ENCODE measurements around the gene WSB1.
"Not testable (repeated sequence)": the region's sequence is repeated elsewhere in the genome, so short reads cannot be mapped to it uniquely, and the experiment has no call there.

WSB1 gene, protein sequence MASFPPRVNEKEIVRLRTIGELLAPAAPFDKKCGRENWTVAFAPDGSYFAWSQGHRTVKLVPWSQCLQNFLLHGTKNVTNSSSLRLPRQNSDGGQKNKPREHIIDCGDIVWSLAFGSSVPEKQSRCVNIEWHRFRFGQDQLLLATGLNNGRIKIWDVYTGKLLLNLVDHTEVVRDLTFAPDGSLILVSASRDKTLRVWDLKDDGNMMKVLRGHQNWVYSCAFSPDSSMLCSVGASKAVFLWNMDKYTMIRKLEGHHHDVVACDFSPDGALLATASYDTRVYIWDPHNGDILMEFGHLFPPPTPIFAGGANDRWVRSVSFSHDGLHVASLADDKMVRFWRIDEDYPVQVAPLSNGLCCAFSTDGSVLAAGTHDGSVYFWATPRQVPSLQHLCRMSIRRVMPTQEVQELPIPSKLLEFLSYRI

DNA sequence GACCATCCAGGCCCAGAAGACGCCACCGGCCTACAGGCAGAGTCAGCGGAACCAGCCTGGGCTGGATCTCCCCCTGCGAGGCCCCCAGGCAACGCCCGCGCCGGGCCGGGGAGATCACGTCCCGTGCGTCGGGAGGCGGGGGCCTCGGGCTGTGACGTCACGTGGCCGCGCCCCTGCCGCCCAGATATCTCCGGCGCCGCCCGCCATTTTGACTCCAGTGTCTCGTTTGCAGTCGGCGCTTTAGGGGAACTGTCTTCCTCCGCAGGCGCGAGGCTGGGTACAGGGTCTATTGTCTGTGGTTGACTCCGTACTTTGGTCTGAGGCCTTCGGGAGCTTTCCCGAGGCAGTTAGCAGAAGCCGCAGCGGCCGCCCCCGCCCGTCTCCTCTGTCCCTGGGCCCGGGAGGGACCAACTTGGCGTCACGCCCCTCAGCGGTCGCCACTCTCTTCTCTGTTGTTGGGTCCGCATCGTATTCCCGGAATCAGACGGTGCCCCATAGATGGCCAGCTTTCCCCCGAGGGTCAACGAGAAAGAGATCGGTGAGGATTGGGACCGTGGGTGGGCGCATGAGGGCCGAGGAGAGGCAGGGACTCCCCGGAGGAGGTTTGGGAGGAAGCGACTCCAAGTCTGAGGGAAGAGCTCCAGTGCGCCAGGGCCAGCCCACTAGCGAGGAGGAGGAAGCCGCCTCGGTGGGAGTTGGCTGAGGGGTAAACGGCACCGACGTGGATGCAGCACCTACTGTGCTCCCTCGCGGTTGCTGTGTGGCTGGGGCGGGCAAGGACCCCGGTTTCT is at the start of gene WSB1:
Gene WSB1 (plus strand): TSS at position 217 of the 791 bp plus-strand sequence. CDS start 282 bp downstream, at position 499.
- peak; percentile 97 for DNase-seq (ENCODE audit: low read depth, low spot score)

DNA sequence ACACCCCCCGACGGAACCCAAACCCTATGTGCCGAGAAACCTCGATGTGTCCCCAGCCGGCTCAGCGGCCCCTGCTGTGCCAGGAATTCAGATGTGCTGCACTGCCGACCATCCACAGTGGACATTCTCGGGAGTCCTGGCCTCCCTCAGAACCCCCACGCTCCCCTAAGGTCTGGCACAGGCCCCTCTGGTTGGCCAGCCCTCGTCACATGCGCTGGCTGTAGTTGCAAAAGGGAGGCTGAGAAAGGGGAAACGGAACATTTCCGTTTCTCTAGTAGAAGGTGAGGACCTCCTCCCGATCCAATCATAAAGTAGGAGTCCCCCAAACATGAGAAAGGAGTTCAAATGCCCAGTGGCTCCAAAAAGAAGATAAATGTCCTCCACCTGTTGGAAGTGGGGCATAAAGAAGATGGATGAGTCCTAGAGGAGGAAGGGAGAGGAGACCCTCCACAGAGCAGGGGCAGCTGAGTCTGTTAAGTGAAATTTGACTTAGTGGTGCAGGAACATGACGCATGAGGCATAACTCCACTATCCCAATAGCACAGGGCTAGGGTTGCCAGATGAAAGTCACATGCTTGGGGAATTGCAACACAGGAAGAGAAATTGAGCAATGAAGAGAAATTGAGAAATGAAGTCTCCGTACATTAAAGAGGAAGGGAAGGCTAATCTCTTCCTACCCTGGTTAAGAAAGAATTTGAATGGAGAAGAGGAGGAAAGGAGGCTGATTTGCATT is 49.3 kb upstream of the WSB1 start:
- DNase-seq (ENCODE audit: low read depth, low spot score): peak; percentile 45

DNA sequence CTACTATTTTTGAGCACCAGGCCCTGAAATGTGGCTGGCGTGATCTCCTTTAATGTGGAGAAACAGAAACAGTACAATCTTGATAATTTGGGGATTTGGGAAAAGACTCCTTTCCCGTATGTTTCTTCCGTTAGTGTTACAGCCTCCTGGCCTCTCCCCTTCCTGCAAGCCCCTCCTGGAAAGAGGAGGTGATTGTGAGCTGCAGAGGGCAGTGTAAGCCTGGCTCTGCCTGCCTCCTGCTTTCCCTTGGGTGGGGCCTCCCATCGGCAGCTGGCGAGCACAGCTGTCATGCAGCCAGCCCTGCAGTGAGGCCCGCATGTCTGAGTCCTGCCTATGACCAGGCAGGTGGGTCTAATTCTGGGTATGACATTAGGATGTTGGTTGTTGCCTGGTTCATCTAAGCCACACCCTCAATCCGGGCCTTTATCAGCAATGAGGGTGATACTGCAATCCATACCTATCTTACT is 48.7 kb upstream of the WSB1 start:
- peak; percentile 76 for DNase-seq (ENCODE audit: low read depth, low spot score)

DNA sequence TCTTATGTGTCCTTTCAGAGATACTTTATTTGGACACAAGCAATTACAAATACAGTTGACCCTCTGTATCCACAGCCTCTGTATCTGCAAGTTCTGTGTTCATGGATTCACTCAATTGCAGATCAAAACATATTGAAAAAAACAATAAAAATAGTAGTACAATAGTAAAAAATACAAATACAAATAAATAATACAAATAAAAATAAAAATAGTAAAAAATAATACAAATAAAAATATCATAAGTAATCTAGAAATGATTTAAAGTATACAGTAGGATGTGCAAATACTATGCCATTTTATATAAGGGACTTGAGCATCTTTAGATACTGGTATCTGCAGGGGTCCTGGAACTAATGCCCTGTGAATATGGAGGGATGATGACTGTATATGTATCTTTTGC is 47.4 kb upstream of the WSB1 start:
- no peak for DNase-seq (ENCODE audit: low read depth, low spot score)

DNA sequence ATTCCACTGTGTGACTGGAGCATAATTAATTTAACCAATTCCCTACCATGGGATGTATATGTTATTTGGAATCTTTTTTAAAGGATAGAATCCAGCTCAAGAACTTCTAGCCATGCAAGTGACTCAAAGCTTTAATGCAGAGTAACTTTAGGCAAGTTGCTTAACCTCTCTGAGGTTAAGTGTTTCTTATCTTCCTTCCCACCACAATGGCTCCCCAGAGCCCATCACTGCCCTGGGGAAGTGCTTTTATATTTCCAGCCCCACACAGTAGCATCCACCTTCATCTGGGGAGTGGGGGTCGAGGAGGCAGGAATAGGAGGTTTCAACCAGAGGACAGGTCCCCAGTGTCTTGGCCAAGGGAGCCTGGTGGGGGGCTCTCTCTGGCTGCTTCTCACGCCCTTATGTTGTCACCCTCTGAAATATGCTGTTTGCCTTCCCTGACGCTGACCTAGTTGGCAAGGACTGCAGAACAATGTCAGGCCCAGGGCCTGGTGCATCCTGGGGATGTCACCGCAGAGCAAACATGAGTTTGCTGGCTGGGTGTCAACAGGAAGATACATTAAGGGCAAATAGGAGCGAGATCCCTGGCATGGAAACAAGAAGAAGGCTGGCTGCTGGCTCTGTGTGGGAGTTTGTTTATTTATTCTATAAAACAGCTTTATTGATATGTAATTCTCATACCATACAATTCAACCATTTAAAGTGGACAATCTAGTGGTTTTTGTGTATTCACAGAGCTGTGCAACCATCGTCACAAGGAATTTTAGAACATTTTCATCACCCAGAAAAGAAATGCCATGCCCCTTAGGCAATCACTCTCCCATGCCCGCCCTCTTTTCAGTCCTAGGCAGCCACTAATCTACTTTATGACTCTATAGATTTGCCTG is 46.6 kb upstream of the WSB1 start:
- peak; percentile 19 for DNase-seq (ENCODE audit: low read depth, low spot score)

DNA sequence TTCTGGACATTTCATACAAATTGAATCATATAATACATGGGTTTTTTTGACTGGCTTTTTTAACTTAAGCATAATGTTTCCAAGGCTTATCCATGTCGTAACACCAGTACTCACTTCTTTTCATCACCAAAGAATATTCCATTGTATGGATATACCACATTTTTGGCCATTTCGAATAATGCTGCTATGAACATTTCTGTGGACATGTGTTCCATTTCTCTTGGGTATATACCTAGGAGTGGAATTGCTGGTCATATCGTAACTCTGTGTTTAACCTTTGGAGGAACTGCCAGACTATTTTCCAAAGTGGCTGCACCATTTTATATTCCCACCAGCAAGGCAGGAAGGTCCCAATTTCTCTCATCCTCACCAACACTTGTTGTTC is 46.0 kb upstream of the WSB1 start:
- no peak for DNase-seq (ENCODE audit: low read depth, low spot score)

DNA sequence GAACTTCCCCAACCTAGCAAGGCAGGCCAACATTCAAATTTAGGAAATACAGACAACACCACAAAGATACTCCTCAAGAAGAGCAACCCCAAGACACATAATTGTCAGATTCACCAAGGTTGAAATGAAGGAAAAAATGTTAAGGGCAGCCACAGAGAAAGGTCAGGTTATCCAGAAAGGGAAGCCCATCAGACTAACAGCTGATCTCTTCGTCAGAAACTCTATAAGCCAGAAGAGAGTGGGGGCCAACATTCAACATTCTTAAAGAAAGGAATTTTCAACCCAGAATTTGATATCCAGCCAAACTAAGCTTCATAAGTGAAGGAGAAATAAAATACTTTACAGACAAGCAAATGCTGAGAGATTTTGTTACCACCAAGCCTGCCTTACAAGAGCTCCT is 43.1 kb upstream of the WSB1 start:
- not testable (repeated sequence) for DNase-seq (ENCODE audit: low read depth, low spot score)

DNA sequence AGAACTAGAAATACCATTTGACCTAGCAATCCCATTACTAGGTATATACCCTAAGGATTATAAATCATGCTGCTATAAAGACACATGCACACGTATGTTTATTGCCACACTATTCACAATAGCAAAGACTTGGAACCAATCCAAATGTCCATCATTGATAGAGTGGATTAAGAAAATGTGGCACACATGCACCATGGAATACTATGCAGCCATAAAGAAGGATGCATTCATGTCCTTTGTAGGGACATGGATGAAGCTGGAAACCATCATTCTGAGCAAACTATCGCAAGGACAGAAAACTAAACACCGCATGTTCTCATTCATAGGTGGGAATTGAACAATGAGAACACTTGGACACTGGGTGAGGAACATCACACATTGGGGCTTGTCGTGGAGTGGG is 39.1 kb upstream of the WSB1 start:
- not testable (repeated sequence) for DNase-seq (ENCODE audit: low read depth, low spot score)

DNA sequence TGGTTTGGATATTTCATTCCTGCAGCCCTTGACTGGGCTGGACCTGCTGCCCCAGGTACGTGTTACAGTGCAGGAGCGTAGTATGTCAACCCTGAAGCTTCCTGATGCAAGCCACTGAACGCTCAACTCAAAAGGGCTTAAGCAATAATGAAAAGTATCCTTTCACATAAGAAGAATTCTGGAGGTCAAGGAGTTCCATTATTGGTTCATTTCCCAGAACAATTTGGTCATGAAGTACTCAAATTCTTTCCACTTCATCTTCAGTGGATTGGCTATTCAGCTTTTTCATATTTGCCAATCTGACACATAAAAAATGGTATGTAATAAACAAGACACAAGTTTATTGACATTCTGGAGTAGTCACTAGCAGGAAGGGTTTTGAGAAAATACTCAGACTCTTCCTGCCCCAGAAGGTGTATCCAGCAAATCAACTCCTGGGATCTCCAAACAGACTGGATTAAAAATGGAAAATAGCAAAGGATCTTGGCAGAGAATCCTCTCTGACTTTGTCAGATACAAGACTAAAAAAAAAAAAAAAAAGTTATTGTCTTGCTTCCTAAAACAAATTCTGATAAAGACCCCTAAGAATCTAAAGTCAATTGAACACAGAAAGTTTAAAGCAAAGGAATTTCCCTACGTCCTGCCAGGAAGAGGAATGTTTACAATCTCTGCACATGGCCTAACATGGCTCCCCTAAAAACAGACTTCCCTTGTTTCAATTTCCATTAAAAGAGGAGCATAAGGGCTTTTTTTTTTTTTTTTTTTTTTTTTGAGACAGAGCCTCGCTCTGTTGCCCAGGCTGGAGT is 37.5 kb upstream of the WSB1 start:
- DNase-seq (ENCODE audit: low read depth, low spot score): peak; percentile 30

DNA sequence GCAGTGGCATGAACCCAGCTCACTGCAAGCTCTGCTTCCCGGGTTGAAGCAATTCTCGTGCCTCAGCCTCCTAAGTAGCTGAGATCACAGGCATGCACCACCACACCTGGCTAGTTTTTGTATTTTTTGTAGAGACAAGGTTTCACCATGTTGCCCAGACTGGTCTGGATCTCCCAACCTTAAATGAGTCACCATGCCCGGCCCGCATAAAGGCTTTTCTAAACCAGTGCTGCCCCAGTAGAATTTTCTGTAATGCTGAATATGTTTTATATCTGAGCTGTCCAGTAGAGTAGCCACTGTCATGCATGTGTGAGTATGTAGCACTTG is 36.9 kb upstream of the WSB1 start:
- DNase-seq (ENCODE audit: low read depth, low spot score): no peak

DNA sequence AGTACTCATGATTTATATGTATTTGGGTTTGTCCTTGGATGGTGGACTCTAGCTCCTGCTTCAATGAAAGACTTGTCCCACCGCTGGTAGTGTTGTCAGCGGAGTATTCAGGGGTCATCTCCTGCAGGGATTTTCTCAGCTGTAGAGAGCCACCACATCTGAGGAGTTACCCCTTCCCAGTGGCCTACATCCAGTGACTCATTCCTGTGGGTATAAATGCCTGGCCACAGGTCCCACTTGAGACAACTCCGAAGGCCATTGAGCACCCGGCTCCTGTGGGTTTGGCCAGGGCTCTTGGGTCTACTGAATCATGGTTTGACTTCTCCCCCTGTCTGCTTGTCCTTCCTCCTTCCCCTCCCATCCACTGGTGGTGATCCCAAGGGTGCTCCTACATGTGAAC is 34.6 kb upstream of the WSB1 start:
- peak; percentile 60 for DNase-seq (ENCODE audit: low read depth, low spot score)

DNA sequence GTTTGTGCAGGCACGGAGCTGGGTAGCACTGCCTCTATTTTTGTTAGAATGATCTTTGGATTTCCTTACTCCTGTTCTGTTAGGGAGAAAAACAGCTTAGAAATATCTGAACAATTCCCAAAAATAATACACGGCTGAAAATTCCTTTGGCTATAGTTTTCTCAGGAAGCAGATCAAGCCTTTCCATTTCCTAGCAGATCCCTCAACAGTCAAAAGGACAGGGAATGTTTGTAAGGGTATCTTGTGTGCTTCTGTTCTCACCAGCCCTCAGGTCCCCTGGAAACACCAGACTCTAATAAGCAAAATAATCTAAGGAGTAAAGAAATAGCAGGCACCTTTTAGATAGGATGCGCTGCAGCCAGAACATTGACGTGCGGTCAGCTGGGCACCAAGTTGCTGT is 30.5 kb upstream of the WSB1 start:
- no peak for DNase-seq (ENCODE audit: low read depth, low spot score)

DNA sequence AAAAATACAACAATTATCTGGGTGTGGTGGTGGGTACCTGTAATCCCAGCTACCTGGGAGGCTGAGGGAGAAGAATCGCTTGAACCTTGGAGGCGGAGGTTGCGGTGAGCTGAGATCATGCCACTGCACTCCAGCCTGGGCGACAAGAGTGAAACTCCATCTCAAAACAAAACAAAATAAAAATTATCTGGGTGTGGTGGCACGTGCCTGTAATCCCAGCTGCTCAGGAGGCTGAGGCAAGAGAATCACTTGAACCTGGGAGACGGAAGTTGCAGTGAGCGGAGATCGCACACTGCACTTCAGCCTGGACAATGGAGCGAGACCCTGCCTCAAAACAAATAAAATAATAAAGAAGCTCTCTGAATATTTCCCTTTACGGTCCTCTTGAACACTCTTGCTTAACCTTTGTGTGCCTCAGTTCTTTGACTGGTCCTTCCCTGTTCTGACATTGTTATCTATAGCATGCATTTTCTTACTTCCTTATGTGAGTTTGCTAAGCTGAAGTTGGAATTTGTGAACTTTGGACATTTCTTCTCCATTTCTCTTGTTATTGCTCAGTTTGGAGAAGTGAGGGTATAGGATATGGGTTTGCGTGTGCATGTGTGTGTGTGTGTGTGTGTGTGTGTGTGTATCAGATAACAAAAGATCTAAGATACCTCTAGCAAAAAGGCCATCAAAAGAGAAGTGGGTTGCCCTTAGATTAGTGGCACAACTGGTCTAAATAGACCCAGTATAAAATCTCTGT is 29.7 kb upstream of the WSB1 start:
- DNase-seq (ENCODE audit: low read depth, low spot score): no peak

DNA sequence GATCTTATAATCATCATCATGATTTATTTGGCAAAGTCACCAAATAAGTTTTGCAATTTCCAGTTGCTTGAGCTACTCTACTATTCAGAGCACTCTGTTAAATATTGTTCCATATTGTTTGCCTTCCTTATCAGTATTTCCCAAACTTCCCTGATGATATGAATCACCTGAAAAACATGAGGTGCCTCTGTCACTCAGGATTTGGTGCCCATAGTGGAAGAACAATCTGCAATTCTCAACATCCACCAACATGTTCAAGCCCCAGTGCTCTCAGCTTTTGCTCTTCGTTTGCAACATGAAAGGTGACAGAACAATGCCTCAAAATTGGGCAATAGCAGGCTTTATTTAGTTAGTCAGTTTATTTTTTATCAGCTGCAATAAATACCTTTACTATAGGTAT is 28.6 kb upstream of the WSB1 start:
- DNase-seq (ENCODE audit: low read depth, low spot score): no peak

DNA sequence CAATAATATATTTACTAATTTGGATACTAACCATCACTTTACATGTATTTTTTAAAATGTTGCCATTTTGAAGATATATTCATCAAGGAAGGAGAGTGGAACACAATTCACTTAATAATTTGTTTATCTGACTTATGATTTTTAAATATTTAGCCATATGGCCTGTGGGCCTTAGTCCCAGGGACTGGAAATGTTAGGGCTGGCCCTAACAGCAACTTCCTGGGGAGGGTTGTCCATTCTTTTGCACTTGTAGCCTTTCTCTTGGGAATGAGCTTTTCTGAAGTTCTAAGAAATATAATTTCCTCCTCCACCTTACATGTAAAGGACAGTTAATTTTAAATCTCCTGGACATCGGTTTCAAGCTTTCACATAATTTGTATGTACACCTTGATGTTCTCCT is 27.7 kb upstream of the WSB1 start:
- DNase-seq (ENCODE audit: low read depth, low spot score): no peak

DNA sequence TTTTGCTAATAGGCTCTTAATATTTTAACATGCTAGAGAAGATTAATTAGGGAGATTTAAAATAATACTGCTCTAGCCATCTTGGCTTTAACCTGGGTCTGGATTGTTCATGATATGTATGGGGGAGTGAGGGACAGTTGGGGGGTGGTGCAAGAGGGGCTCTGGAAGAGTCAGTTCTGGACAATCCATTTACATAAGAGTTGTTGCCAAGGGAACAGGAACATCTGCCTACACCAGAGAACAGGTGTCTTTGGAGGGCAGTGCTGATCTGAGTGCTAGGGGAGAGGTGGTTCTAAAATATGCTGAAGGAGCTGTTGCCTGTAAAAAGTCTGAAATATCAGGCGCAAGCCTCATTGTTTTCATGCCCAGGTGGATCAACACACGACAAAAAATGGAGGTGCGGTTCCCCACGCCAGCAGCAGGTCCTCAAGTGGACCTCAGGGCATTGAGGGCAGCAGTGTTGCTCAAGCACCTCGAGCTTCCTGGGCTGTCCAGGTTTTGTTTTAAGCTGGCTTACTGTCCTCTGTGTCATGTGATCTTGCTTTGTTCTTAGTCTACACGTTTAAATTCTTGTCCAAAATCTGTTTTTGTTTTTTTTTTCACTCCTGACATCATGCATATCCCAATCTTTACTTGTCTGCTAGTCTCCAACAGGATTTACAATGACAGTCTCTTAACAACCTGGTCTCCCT is 25.4 kb upstream of the WSB1 start:
- no peak for DNase-seq (ENCODE audit: low read depth, low spot score)

DNA sequence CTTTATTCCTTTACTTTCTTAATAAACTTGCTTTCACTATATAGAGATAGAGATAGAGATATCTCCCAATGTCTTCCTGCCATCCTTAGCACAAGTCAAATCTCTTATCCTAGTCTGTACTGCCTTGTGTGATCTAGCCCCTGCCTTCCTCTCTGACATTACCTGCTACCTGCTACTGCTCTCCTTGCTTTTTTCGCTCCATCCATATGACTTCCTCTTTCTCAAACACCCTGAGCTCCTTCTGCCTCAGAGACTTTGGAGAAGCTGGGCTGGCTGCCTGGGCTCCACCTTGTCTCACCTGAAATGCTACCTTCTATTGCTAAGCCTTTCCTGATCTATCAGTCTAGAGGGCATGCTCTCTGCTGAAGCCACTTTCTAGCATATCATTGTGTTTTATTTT is 24.7 kb upstream of the WSB1 start:
- DNase-seq (ENCODE audit: low read depth, low spot score): no peak

DNA sequence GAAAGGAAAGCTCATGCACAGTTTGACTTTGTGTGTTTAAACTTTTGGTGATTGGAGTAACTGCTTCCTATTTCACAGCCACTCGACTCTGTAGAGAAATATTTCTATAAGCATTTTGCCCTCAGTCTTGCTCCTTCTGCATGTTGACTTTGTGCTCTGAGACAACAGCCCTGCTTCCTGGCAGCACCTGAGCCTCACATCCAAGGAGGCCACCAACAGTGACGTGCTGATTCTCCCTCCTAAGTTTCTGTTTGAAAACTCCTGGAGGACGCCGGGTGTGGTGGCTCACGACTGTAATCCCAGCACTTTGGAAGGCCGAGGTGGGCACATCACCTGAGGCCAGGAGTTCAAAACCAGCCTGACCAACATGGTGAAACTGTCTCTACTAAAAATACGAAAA is 23.9 kb upstream of the WSB1 start:
- no peak for DNase-seq (ENCODE audit: low read depth, low spot score)

DNA sequence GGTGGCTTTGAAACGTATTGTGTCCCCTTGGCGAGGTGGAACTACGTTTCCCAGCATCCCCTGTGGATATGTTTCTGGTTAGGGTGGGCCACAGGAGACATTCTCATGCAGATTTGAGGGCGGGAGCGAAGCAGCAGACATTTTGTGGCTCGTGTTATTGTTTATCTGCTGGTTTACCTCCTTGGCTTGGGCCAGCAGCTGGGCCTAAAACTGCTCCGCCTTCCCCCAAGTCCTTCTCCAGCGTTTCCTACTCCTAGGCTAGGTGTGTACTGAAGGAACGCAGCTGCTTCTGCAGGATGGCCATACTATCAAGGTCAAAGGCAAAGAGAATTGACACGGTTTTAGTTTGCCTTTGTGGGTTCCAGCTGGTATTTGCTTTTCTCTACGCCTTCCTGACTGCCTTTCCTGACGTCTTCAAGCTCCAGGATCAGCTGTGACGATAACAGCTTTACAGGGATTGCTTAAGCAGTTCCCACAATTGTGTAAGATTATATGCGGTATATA is 17.2 kb upstream of the WSB1 start:
- DNase-seq (ENCODE audit: low read depth, low spot score): no peak

Data from astrocyte of the hippocampus (primary cell).